HG03439 (cell line): ENCODE data around the gene MICB.
"Not testable (repeated sequence)": the region's sequence is repeated elsewhere in the genome, so short reads cannot be mapped to it uniquely, and the experiment has no call there.

Source experiments
- ATAC-seq: cut with Tn5 transposase; IDR thresholded peaks from one replicate; pipeline ENCODE4 v1.9.1; 2021; ENCODE audit warnings: mild to moderate bottlenecking, moderate library complexity; ENCODE audit not compliant: unreplicated experiment

Gene MICB

DNA sequence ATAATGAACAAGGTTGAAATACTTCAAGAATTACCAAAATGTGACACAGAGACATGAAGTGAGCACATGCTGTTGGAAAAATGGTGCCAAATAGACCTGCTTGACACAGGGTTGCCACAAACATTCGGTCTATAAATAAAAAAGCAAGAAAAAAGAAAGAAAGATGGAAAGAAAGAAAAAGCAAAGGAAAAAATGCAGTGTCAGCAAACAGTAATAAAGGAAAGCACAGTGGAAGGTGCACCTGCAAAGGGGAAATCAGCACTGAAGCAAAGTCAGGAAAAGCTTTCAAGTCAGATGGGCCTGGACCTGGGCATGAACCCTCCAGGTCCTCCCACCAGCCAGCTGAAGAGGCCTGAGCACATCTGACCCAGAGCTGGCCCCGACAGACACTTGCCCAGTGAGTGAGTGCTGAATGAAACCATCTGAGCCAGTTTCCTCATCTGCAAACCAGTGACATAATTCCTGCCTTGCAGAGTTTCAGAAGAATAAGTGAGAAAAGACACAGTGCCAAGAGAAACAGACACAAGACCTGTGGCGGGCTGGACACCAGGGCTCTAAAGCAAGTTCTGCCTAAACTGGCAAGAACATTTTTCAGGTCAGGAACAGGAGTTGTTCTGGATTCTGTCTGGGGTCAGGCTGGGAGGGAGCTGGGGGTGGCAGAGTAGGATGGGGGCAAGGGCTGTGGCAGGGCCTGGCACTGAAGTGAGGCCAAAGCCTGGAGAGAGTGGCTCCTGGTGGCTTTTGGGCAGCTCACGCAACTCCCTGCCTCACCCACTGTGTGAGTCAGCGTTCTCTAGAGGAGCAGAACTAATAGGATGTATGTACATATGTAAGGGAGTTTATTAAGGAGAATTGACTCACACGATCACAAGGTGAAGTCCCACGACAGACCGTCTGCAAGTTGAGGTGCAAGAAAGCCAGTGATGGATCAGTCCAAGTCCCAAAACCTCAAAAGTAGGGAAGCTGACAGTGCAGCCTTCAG is 23.9 kb upstream of the MICB start:
- ATAC-seq, result no peak

DNA sequence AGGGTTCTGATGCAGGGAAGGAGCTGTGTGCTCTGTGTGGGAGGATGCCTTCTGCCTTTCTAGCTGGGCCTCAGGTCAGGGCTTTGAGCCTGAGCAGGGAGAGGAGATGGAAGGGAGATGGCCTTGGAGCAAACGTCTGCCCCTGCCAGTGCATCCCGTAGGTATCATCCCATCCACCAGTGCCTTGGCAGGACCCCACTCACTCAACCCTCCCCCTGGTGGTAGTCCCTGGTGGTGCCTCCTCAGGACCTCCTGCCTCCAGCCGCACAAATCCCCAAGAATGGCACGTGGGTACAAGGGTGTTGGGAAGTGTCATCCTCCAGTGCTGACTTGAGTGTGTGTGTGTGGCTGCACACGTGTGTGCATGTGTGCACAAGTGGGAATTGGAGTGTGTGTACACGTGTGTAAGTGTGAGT is 23.1 kb upstream of the MICB start:
- no peak for ATAC-seq

DNA sequence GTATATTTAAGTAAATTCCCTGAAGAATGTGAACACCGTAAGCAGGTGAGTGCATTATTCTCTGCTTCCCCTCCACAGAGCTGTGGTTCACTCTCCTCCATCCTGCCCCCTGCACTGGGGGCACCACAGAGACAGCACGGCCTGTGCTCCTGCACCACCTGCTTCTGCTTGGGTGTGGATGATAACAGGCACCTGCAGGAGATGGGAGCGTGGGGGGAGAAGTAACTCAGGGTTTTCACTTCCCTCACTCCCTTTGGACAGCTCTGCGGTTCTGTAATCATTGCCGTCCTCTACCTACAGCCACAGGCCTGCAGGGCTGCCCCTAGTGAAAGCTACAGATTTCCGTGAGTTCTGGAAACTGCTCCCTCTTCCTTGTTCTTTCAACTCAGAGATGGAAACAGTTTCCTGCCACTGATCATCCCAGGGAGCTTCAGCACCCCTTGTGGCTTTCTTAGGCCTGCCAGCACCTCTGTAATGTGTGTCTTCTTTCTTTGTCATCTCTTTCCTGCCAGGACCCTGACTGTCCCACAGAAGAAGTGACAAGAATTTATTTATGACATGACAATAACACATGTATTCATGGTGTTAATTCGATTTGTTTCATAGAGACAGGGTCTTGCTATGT is 21.3 kb upstream of the MICB start:
- no peak for ATAC-seq

DNA sequence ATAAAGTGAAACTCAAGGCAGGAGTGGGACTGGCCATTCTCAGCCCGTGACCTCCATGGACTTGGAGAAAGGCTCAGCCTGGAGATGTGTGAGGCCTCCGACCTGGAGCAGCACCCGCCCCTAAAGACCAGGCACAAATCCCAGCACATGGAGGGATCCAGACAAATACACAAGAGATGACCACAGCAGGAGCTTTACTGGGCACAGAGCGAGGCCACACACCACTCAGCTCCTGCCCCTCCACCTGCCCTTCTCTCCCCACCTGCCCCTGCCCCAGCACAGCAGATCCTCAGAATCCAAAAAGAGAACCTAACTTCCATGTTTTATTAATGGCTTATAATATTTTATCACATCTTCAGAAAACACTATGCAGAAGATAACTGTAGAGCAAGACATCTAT is 20.4 kb upstream of the MICB start:
- ATAC-seq, result no peak

DNA sequence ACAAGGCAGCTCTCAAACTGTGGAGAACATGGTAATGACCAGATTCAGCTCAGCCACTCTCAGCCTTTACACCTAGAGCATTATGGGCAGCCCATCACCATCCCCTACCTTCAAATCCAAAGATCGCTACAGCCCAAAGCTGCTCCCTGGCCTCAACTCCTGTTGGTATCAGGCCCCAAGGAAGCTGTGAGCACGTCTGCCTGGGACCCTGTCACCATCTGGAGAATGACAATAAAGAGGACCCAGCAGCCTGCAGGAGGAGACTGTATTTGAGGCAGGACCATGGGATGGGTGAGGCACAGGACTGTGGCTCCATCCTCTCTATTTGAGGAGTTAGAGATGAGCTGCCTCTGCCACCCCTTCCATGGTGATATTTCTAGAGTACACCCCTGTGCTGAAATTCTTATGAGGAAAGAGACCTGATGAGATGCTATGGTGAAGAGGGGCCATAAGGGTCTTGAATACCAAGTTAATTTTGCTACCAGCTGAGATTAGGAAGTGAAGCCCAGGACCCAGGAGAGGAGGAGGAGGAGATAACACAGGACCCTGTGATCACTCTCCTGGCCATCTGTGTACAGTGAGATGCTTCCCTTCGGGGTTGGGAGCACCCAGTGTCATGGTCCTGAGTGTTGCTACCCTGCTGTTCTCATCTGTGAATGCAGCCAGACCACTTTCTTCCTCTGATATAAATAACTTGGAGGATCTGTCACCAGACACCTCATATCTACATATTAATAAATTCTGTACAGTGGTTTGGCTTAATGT is 19.6 kb upstream of the MICB start:
- no peak for ATAC-seq

DNA sequence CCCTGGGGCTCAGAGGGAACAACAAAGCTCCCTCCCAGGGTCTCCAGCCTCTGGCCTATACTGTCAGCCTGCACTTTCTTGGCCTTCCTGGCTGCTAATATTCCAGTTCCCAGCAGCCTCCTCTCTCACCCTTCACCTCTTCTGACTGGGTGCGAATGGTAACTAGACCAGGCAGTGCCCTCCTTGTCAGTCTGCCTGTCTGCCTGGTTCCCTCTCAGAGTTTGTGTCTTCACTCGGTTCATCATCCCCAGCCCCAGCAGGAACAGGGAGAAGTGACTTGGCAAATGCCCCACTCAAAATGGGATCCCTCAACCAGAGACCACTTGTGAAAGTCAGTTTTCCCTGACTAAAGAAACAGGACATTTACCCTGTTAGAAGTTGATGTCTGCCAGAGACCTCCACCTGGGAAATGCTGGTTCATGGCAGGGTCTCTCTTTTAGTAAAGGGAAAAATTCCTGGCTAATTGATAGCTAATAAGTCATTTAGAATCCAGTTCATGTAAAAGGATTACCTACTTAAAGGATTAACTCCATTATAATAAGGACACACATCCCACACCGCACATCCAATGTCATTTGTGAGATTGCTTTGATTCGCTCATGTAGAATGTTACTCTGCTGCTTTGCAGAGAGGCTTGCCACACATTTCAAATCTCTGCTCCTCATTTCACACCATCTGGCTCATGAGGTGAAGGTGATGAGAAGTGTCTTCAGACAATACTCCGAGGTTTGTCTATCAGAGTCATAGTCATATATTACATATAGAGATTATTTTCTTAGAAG is 18.6 kb upstream of the MICB start:
- no peak for ATAC-seq

DNA sequence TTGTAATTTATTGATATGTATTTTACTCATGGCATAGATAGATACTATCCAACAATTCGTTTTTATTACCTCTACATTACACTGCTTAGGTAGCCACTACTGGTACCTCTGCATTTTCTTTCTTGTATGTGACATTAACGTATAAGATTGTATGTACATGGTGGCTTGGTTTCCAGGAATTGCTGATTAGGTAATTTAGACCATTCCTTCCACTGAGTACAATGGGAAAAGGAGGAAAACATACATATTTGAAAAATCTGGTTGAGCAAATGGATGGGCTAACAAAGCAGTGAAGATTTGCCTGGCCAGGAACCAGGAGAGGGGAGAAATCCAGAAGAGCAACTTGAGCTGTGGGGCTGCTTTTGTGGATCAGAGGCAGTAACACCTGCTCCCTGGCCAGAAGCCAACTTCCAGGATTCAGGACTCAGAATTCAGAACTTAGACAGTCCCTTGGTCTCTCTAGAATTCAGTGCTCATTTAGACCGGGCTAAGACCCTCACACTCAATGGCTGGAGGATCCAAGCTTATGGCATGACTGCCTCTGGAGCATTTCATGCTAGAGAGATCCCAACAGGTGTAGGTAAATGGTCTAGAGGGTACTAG is 17.9 kb upstream of the MICB start:
- no peak for ATAC-seq

DNA sequence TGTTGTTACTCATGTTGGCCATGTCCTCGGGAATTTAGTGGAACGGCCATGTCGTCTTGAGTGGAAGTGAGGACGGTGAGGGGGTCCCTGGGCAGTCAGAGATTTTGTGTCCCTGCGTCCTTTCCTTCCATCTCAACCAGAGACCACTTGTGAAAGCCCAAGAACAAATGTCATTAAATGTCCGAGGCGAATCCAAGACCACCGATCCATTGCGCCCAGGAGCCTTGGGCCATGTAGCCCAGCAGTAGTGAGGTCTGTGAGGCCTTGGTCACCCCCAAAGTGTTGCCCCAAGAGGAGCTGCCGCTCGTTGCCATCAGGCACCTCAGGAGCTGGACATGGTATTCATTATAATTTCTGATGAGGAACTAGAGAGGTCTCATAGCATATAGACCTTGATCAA is 17.4 kb upstream of the MICB start:
- no peak for ATAC-seq

DNA sequence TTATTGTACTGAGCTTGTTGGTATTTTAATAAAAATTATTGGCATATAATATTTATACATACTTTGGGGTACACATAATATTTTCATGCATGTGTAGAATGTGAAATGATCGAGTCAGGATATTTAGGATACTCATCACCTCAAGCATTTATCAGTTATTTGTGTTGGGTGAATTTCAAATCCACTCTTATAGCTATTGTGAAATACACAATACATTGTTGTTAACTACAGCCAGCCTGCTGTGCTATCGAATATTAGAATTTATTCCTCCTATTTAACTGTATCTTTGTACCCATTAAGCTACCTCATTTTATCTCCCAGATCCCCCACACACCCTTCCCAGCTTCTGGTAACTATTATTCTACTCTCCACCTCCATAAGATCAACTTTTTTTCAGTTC is 14.6 kb upstream of the MICB start:
- no peak for ATAC-seq

DNA sequence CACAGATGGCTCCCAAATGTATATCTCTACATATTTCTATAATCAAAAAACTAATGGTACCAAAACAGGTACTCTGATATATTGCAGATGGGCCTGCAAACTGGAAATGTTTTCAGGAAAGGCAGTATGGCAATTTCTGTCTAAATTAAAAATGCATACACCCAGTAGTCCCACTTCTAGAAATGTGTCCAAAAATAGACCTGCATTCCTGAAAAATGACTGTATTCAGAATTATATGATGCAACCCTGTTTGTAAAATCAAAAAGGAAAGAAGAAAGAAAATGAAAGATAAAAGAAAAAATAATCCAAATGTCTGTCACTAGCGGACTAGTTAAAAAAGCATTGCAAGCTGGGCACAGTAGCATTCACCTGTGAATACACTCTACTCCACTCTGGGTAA is 12.9 kb upstream of the MICB start:
- no peak for ATAC-seq

DNA sequence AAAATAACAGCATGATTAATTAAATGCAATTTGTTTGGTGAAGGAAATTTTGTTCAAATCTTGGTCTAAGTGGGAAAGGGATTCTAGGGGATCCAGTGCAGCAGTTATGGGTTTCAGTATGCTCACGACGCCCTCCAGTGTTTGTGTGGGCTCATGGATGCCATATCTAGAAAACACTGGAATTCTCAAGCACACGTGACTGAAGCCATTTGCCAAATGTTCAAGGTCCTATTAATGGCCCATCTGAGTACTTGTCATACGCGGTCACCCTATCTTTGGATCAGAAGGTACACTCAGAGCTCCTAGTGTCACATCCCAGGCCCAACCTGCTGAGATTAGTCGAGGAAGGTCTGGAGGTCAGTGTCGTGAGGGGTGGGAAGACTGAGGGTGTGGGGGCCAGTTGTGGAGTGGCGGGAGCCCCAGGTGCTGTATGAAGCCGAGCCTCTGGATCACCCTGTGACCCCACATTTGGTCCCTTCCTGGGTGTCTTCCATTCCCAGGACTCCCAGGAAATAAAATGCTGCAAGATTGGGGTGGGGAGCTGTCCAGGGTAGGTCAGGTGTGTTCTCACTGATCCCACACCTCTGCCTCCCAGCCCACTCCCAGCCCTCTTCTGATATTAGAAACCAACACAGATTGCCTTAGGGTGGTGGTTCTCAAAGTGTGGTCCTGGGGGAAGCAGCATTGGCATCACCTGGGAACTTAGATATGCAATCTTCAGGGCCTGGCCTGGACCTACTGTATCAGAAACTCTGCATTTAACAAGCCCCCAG is 11.7 kb upstream of the MICB start:
- not testable (repeated sequence) for ATAC-seq

DNA sequence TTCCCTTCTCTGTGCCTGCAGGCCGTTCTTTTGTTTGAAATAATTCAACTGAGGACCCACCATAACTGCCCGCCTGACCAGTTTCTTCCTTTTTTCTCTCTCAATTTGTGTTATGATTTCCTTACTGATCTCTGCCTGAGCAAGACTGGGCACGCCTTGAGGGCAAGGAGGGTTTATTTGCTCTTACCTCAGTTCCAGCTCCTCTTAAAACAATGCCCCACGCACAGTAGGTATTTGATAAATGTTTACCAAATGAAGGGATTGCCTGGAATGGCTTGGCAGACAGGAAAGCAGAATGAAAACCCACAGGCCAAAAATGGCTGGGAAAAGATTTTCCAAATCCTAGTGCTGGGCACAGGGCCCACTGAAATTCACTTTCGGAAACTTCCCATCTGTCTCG is 10.3 kb upstream of the MICB start:
- ATAC-seq, result not testable (repeated sequence)

DNA sequence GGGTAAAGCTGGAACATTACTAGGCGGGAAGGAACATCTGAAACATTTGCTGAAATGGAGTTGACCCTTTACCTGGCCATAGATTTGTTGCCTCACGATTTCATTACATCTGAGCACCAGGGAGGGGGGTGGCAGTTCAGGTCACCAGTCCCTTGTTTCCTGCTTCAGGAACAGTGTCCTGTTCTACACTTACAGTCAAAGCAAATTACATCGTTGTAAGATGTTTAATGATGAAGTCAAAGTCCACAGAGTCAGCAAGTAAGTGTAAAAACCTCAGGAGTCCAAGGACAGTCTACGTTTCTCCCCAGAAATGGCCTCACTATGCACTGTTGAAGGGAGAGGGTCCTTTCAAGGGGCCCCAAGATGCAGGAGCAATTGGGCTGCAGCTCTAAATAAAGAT is 8.9 kb upstream of the MICB start:
- ATAC-seq, result no peak

DNA sequence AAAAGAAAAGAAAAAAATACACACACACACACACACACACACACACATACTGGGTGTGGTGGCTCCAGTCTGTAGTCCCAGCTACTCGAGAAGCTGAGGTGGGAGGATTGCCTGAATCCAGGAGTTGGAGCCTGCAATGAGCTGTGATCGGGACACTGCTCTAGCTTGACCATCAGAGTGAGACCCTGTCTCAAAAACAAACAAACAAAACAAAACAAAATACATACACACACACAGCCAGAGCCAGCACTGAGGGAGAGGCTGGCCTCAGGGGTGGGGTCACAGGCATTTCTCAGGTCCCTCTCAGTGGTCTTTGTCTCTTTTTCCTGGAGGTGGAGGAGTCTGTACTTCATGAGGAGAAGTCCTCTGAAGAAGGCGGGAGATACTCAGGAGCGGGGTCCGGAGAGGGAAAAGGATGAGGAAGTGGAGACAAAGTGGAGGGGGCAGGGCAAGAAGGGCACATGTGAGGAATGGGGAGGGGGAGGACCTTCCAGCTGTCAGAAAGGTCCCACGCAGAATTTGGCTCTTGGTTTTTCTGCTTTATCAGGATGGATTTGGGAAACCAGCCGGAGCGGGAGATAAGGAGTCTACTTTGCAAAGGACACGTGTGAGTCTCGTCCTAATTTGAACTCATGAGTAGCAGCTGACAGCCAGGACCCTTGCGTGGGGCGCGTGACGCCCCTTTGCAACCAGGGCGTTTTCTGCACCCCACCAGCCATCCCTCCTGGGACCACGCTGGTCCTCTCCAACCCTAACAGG is 7.7 kb upstream of the MICB start:
- ATAC-seq, result no peak

DNA sequence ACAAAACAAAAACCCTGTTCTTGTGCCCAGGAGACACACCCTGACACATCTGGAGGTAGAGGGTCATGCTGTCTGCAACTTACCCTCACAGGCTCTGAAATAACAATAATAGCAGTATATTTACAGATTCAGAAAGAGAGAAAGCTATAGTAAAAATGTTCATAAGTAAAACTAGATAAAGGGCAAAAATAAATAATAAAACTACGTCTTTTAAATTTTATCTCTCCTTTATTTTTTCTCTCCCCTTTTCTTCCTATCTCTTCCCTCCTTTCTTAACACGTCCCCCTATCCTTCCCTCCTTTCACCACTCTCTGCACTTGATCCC is 4.4 kb upstream of the MICB start:
- not testable (repeated sequence) for ATAC-seq

DNA sequence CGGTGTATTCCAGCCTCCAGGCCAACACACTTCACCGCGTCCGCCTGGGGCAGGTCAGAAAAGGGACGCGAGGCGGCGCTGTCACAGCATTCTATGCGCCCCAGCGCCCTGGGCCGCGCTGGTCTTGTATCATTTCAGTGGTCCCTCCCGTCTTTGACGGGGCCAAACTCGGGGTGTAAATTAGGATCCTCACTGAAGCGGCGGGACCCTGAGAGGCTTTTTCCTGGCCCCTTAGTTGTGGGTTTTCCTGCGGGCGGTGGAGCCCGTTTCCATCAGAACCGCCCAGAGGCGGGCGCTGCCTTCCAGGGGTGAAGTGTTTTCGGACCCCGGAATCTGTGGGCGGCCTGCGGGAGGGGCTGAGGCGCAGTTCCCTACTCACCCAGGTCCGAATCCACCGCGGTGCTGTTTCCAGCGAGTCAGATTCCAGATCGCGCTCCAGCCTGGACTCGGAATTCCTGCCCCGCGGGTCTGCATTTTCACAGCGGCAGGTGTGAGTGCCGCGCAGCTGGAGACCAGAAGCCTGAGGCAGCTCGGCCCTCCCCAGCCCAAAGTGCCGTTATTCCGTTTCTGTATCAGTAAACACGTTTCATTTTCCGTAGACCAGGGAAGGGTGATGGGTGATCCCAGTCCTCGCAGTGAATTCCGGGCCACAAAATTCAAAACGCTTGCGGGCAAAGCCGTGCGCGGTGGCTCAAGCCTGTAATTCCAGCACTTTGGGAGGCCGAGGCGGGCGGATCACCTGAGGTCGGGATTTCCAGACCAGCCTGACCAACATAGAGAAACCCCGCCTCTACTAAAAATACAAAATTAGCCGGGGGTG is 3.9 kb upstream of the MICB start:
- ATAC-seq, result no peak

DNA sequence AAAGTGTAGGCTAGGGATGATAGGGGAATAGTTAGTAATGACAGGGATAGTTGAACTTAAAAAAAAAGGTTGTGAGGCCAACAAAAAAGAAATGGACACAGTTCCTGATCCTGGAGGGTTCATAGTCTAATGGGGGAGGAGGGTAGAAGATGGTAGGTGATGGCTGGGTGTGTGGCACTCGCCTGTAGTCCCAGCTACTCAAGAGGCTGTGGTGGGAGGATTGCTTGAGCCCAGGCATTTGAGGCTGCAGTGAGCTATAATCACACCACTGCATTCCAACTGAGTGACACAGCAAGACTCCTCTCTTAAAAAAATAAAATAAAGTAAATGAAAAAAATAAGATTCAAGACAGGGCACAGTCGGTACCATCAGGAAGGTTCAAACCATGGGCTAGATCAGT is 2.4 kb upstream of the MICB start:
- no peak for ATAC-seq

DNA sequence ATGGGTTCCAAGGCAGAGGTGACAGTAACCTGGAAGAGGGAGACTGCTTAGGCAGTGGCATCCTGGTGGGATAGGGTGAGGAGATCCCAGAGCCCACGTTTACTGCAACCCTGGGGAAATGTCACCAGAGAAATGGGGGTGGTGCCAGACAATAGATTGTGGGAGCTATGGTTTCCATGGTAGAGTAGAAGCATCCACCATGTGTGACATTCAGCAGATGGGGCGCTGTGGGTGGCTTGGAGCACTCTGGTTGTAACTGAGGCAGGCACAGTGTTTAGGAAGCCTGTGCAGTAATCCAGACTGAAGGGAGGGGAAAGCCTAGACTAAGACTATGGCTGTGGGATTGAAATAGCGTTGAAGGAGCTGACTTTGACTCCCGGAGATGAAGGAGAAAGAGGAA is 1.1 kb upstream of the MICB start:
- not testable (repeated sequence) for ATAC-seq
